Neural progenitor cell (in vitro differentiated cells): ENCODE results near the gene GATAD1.

Source experiments
- CTCF ChIP-seq: fragments of 200-600 bp; sonication (generic); IDR thresholded peaks from 2 replicates; pipeline ENCODE4 v1.5.1; 2017; ENCODE audit warnings: antibody characterized with exemption, mild to moderate bottlenecking
- EZH2 ChIP-seq: fragments of 200-600 bp; sonication (generic); IDR thresholded peaks from 2 replicates; pipeline ENCODE4 v1.6.1; 2017; ENCODE audit warnings: antibody characterized with exemption, mild to moderate bottlenecking, moderate library complexity
- EZH2phosphoT487 ChIP-seq: fragments of 200-600 bp; sonication (generic); IDR thresholded peaks from 2 replicates; pipeline ENCODE4 v1.6.1; 2017; ENCODE audit warnings: antibody characterized with exemption

GRCh38 chr7:92432299-92432946 lies 14.9 kb upstream of the GATAD1 start:
- TF ChIP-seq CTCF (no peak), EZH2 (no peak), EZH2phosphoT487 (no peak)
